A549 (cell line): ENCODE data around the gene CCP110. TPM values are rescaled to one million over a fixed set of nuclear protein-coding genes. Genes with fewer than 3 reads are reported as not detected.

Experiments used
- ATAC-seq, 2 experiments: fragments of 200-7000 bp in 1 of 2; fragments of >200 bp in 1 of 2; cut with Nextera tagmentation in 1 of 2; cut with Tn5 transposase in 1 of 2; 3 replicates each; pipeline versions ENCODE4 v1.8.0 to v1.9.1; 2018 to 2020; ENCODE audit warnings: mild to moderate bottlenecking in 1 of 2, moderate library complexity in 1 of 2
- CTCF ChIA-PET: fragments of 300-600 bp; sonication (Branson Sonifier 250); formaldehyde crosslinking; extraction: SDS; loops from one replicate; lab custom pipeline; 2021; ENCODE audit warnings: antibody characterized with exemption, inconsistent platforms; lab: Yijun Ruan, JAX
- POLR2A ChIA-PET: fragments of 350-600 bp; formaldehyde crosslinking; extraction: SDS; loops from one replicate; lab custom pipeline; 2021; ENCODE audit warnings: antibody characterized with exemption, inconsistent platforms; lab: Yijun Ruan, JAX
- DNase-seq, 2 experiments: peaks; one replicate each; pipeline versions ENCODE4 v3.0.0 to v3.0.0-alpha.2; 2011 to 2016; ENCODE audit warnings: low read depth in 1 of 2, low spot score in 1 of 2
- FAIRE-seq: peaks from 2 replicates; lab custom pipeline; 2011; peaks lifted over from hg19 to GRCh38; lab: Jason Lieb, UNC
- H3K27ac ChIP-seq, 2 experiments: fragments of >200 bp; sonication (Bioruptor Twin); formaldehyde crosslinking; 3 replicates each; pipeline ENCODE4 v1.5.1; 2016 to 2017
- H3K4me1 ChIP-seq: fragments of >200 bp; sonication (Bioruptor Twin); formaldehyde crosslinking; 3 replicates; pipeline ENCODE4 v1.6.1; 2016
- H3K4me2 ChIP-seq: fragments of >200 bp; sonication (Bioruptor Twin); formaldehyde crosslinking; 3 replicates; pipeline ENCODE4 v1.6.1; 2016
- H3K4me3 ChIP-seq: fragments of >200 bp; sonication (Bioruptor Twin); formaldehyde crosslinking; 3 replicates; pipeline ENCODE4 v1.5.1; 2016
- H3K9me3 ChIP-seq: fragments of >200 bp; sonication (Bioruptor Twin); formaldehyde crosslinking; 3 replicates; pipeline ENCODE4 v1.6.1; 2016
- CBX2 ChIP-seq: fragments of 200-600 bp; sonication (generic); IDR thresholded peaks from 2 replicates; pipeline ENCODE4 v1.6.1; 2016; ENCODE audit warnings: low read depth, mild to moderate bottlenecking, borderline replicate concordance
- CHD4 ChIP-seq: fragments of 200-600 bp; sonication (generic); IDR thresholded peaks from 2 replicates; pipeline ENCODE4 v1.6.1; 2016; ENCODE audit warnings: antibody characterized with exemption, mild to moderate bottlenecking, borderline replicate concordance
- EHMT2 ChIP-seq: fragments of 200-600 bp; sonication (generic); IDR thresholded peaks from 2 replicates; pipeline ENCODE4 v1.6.1; 2016; ENCODE audit warnings: antibody characterized with exemption, low read depth, mild to moderate bottlenecking, moderate library complexity
- EP300 ChIP-seq, 2 experiments: fragments of >200 bp; sonication (Bioruptor Twin); formaldehyde crosslinking; IDR thresholded peaks; 2 replicates in 1 of 2; 3 replicates in 1 of 2; pipeline ENCODE4 v1.6.1; 2016 to 2017
- ESRRA ChIP-seq: fragments of 150-350 bp; IDR thresholded peaks from 2 replicates; pipeline ENCODE4 v1.6.1; 2014; ENCODE audit warnings: mild to moderate bottlenecking, low read length, borderline replicate concordance
- GATA3 ChIP-seq: IDR thresholded peaks from 2 replicates; pipeline ENCODE4 v1.6.1; 2012; ENCODE audit warnings: borderline replicate concordance
- HDAC2 ChIP-seq: fragments of 200-600 bp; sonication (generic); IDR thresholded peaks from 2 replicates; pipeline ENCODE4 v1.6.1; 2016
- HES2 ChIP-seq: fragments of >200 bp; sonication (Bioruptor Twin); formaldehyde crosslinking; IDR thresholded peaks from 2 replicates; pipeline ENCODE4 v1.6.1; 2016
- HEYL ChIP-seq: fragments of 250-450 bp; sonication (Bioruptor Pico); IDR thresholded peaks from 2 replicates; pipeline ENCODE4 v1.8.0; 2021; ENCODE audit warnings: mild to moderate bottlenecking, moderate library complexity
- HOXA7 ChIP-seq: fragments of 250-450 bp; sonication (Bioruptor Pico); IDR thresholded peaks from 2 replicates; pipeline ENCODE4 v1.5.0; 2020; ENCODE audit warnings: mild to moderate bottlenecking, moderate library complexity
- HOXB13 ChIP-seq: fragments of 250-450 bp; sonication (Bioruptor Pico); IDR thresholded peaks from 2 replicates; pipeline ENCODE4 v1.5.0; 2020; ENCODE audit warnings: low read depth, mild to moderate bottlenecking, moderate library complexity
- JUN ChIP-seq, 2 experiments: fragments of >200 bp; sonication (Bioruptor Twin); formaldehyde crosslinking; IDR thresholded peaks; 2 replicates in 1 of 2; 3 replicates in 1 of 2; pipeline ENCODE4 v1.6.1; 2016 to 2017
- JUNB ChIP-seq: fragments of >200 bp; sonication (Bioruptor Twin); formaldehyde crosslinking; IDR thresholded peaks from 2 replicates; pipeline ENCODE4 v1.6.1; 2016
- KDM1A ChIP-seq: fragments of 200-600 bp; sonication (generic); IDR thresholded peaks from 2 replicates; pipeline ENCODE4 v1.6.1; 2016; ENCODE audit warnings: low read depth, mild to moderate bottlenecking
- KDM5A ChIP-seq: fragments of 200-600 bp; sonication (generic); IDR thresholded peaks from 2 replicates; pipeline ENCODE4 v1.6.1; 2016; ENCODE audit warnings: antibody characterized with exemption, mild to moderate bottlenecking
- PHF8 ChIP-seq: fragments of 200-600 bp; sonication (generic); IDR thresholded peaks from 2 replicates; pipeline ENCODE4 v1.6.1; 2016; ENCODE audit warnings: low read depth, mild to moderate bottlenecking, antibody characterized with exemption, moderate library complexity, borderline replicate concordance
- POLR2A ChIP-seq: IDR thresholded peaks from 2 replicates; pipeline ENCODE4 v1.6.1; 2012; ENCODE audit warnings: mild to moderate bottlenecking, low read length
- POLR2AphosphoS2 ChIP-seq: conservative IDR thresholded peaks from 2 replicates; pipeline ENCODE4 v1.6.1; 2012; ENCODE audit warnings: low read length, improper control_type of control experiment, inconsistent platforms
- RARB ChIP-seq: fragments of 250-450 bp; sonication (Bioruptor Pico); IDR thresholded peaks from 2 replicates; pipeline ENCODE4 v1.8.0; 2021; ENCODE audit warnings: mild to moderate bottlenecking, moderate library complexity
- RCOR1 ChIP-seq: fragments of 150-350 bp; IDR thresholded peaks from 2 replicates; pipeline ENCODE4 v1.6.1; 2014; ENCODE audit warnings: antibody characterized with exemption, low read length, low read depth
- RFX5 ChIP-seq: fragments of 450-650 bp; IDR thresholded peaks from 2 replicates; pipeline ENCODE4 v1.7.1; 2014; ENCODE audit warnings: antibody characterized with exemption, mild to moderate bottlenecking, moderate library complexity
- RNF2 ChIP-seq: fragments of 200-600 bp; sonication (generic); IDR thresholded peaks from 2 replicates; pipeline ENCODE4 v1.6.1; 2016; ENCODE audit warnings: low read depth, mild to moderate bottlenecking, antibody characterized with exemption, moderate library complexity, borderline replicate concordance
- SMC3 ChIP-seq: fragments of >200 bp; sonication (Bioruptor Twin); formaldehyde crosslinking; IDR thresholded peaks from 3 replicates; pipeline ENCODE4 v1.6.1; 2018; ENCODE audit warnings: inconsistent platforms
- TFCP2L1 ChIP-seq: fragments of 250-450 bp; sonication (Bioruptor Pico); IDR thresholded peaks from 2 replicates; pipeline ENCODE4 v1.5.0; 2021; ENCODE audit warnings: mild to moderate bottlenecking
- ZNF302 ChIP-seq: fragments of 250-450 bp; sonication (Bioruptor Pico); IDR thresholded peaks from 2 replicates; pipeline ENCODE4 v1.9.0; 2021; ENCODE audit warnings: inconsistent platforms, mild to moderate bottlenecking, moderate library complexity
- ZSCAN20 ChIP-seq: fragments of 250-450 bp; sonication (Bioruptor Pico); IDR thresholded peaks from 2 replicates; pipeline ENCODE4 v1.8.0; 2022; ENCODE audit warnings: mild to moderate bottlenecking, moderate library complexity
- WGBS: methylation state at CpG from one replicate; pipeline ENCODE4 v1.1.6; 2017; ENCODE audit errors: missing lambda C conversion rate; 5-methylcytosine and 5-hydroxymethylcytosine counted together
- polyA plus RNA-seq, 4 experiments: library from polyadenylated mRNA; depleted of rRNA in 3 of 4; stranded (reverse); fragments of >200 nt; fragmentation: RNase III in 1 of 4; extraction: RNeasy Plus Mini Kit Qiagen cat#74134 plus additional on column Dnase treatment in 1 of 4; gene quantifications; 2 replicates in 3 of 4; 3 replicates in 1 of 4; pipeline ENCODE4 v1.2.3, GENCODE V29; 2011 to 2017
- TF ChIP-seq, protein P1 (sequence below): IDR thresholded peaks from 2 replicates; pipeline ENCODE4 v1.6.1; 2012; ENCODE audit warnings: low read depth, borderline replicate concordance

The CCP110 gene
- polyA plus RNA-seq, 2 of the 4 experiments (the other 2 are of a cell fraction) = 11.3 to 15.3 TPM

GRCh38 chr16:19560078-19560477, 36.3 kb downstream of the CCP110 start:
- CTCF ChIA-PET = interaction anchor here (0.7 to 1.4 kb wide), 14 partner anchors 21 to 825 kb away, joined by 3 to 7 read pairs (median 3); partner anchors contain the start of genes IQCK and KNOP1
- POLR2A ChIA-PET = no interaction called here

DNA sequence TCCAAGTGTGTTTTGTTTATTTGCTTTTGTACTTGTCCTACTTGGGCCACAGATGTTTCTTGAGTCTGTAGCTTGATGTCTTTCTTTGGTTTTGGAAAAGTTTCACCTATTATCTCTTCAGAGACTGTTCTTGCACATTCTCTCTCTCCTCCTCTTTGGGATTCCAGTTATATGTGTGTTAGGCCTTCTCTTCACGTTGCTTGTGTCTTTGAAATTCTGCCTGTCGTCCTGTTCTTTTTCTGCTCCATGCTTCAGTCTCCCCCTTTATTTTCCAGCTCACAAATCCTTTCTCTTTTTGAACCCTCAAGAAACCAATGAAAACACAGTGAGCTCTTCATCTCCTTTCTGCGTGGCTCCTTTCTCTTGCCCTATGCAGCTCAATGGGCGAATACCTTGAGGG, 39.6 kb downstream of the CCP110 start:
- no peak overlapping the region for H3K4me3 ChIP-seq
- H3K4me1 ChIP-seq = no peaks in the 10 kb centered on the region
- DNase-seq = peak in 1 of 2 experiments; percentile 24
- CTCF ChIA-PET = interaction anchor here (0.8 to 3.7 kb wide), 8 partner anchors 9 to 728 kb away, joined by 3 to 11 read pairs (median 3); no protein-coding TSS in a partner anchor
- POLR2A ChIA-PET = no interaction called here
- no peak overlapping the region for H3K4me2 ChIP-seq
- TF ChIP-seq RCOR1 (no peak), POLR2A (no peak), ESRRA (no peak), TFCP2L1 (CRISPR knock-in tag) (no peak), EHMT2 (no peak), CHD4 (no peak), KDM1A (no peak), HES2 (no peak)
- 96% methylated on average over 4 of the region's 4 CpGs for WGBS
- no peak for ATAC-seq
- FAIRE-seq = no peak
- peaks cover 13% of the 10 kb centered on the region; the same call in 2 of the 3 replicates for H3K9me3 ChIP-seq
- H3K27ac ChIP-seq = no peak overlapping the region

More at GRCh38 chr16:19560078-19560477, 36.3 kb downstream of the CCP110 start:
- Histone ChIP-seq H3K4me2 (no peak overlapping the region), H3K9me3 (peaks cover 13% of the 10 kb centered on the region; the same call in 2 of the 3 replicates), H3K27ac (no peak overlapping the region), H3K4me3 (no peak overlapping the region), H3K4me1 (peaks cover 6% of the 10 kb centered on the region; the same call in 1 of the 3 replicates)
- DNase-seq (no peak), FAIRE-seq (no peak), ATAC-seq (no peak)
- WGBS = 91% methylated on average over 4 of the region's 4 CpGs
- TF ChIP-seq ZSCAN20 (CRISPR knock-in tag) (no peak), KDM5A (no peak), HOXA7 (no peak), CBX2 (no peak), ESRRA (no peak), SMC3 (no peak), HDAC2 (no peak)

- H3K4me3 ChIP-seq = no peak overlapping the region
- 97% methylated on average over 3 of the region's 3 CpGs for WGBS
- peaks cover 13% of the 10 kb centered on the region; the same call in 2 of the 3 replicates for H3K9me3 ChIP-seq
- H3K4me1 ChIP-seq = no peaks in the 10 kb centered on the region
- POLR2A ChIA-PET = no interaction called here
- no peak for TF ChIP-seq ESRRA
- H3K4me2 ChIP-seq = no peak overlapping the region
- ATAC-seq (no peak), DNase-seq (no peak), FAIRE-seq (no peak)
- CTCF ChIA-PET = interaction anchor here (1.0 to 3.3 kb wide), 5 partner anchors 9 to 35 kb away, joined by 4 to 18 read pairs (median 4); partner anchors contain the start of gene VPS35L
- no peak overlapping the region for H3K27ac ChIP-seq
Measured at GRCh38 chr16:19566362-19566761, 42.6 kb downstream of the CCP110 start.

DNA sequence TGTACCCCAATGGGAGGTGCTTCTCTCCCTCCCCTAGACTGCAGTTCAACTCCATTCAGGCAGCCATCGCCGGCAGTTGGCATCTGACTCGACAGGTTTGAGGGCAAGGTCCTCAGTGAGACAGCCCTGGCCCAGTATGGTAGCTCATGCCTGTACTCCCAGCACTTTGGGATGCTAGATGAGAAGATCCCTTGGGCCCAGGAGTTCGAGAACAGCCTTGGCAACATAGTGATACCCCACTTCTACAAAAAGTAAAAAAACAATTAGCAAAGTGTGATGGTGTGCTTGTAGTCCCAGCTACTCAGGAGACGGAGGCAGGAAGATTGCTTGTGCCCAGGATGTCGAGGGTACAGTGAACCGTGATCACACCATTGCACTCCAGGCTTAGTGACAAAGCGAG, 43.8 kb downstream of the CCP110 start:
- no peak overlapping the region for H3K4me3 ChIP-seq
- DNase-seq (no peak), ATAC-seq (no peak), FAIRE-seq (no peak)
- H3K27ac ChIP-seq = no peak overlapping the region
- TF ChIP-seq HOXB13 (CRISPR knock-in tag) (no peak), JUNB (no peak), RARB (CRISPR knock-in tag) (no peak), HDAC2 (no peak), JUN (IDR thresholded peaks at IDR 0.05) (no peak), POLR2AphosphoS2 (no peak), EP300 (IDR thresholded peaks at IDR 0.05) (no peak), ZNF302 (CRISPR knock-in tag) (no peak), EHMT2 (no peak), RNF2 (no peak), KDM5A (no peak), HEYL (CRISPR knock-in tag) (no peak), RFX5 (no peak), PHF8 (no peak), HOXA7 (no peak), ESRRA (no peak), GATA3 (no peak)
- TF ChIP-seq, protein P1, sequence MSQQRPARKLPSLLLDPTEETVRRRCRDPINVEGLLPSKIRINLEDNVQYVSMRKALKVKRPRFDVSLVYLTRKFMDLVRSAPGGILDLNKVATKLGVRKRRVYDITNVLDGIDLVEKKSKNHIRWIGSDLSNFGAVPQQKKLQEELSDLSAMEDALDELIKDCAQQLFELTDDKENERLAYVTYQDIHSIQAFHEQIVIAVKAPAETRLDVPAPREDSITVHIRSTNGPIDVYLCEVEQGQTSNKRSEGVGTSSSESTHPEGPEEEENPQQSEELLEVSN = no peak
- H3K9me3 ChIP-seq = peaks cover 10% of the 10 kb centered on the region; the same call in 2 of the 3 replicates
- no peak overlapping the region for H3K4me2 ChIP-seq
- ChIA-PET CTCF (interaction anchor here (1.3 to 3.3 kb wide), 5 partner anchors 9 to 34 kb away, joined by 3 to 18 read pairs (median 4); partner anchors contain the start of gene VPS35L), POLR2A (no interaction called here)
- no peaks in the 10 kb centered on the region for H3K4me1 ChIP-seq
- 92% methylated on average over 8 of the region's 8 CpGs for WGBS
